Nephron (organoid): ENCODE results near the gene ZCRB1.
A peak's percentile ranks its signal among the peaks of the same experiment; 100 is the strongest.

Source experiments
- H3K27ac Mint-ChIP-seq, 3 experiments: 2 replicates each; pipeline ENCODE4 v1.8.0; 2020; ENCODE audit warnings: mixed read lengths in 3 of 3, mild to moderate bottlenecking in 2 of 3, moderate library complexity in 1 of 3
- H3K27me3 Mint-ChIP-seq: 2 replicates; pipeline ENCODE4 v1.8.0; 2021; ENCODE audit warnings: low read depth, mild to moderate bottlenecking, moderate library complexity, mixed read lengths
- H3K36me3 Mint-ChIP-seq: 2 replicates; pipeline ENCODE4 v1.8.0; 2020; ENCODE audit warnings: low read depth, mixed read lengths
- H3K4me1 Mint-ChIP-seq: 2 replicates; pipeline ENCODE4 v1.8.0; 2020; ENCODE audit warnings: mixed read lengths
- H3K4me3 Mint-ChIP-seq, 3 experiments: 2 replicates each; pipeline ENCODE4 v1.8.0; 2020; ENCODE audit warnings: mild to moderate bottlenecking in 3 of 3, mixed read lengths in 3 of 3, moderate library complexity in 2 of 3
- H3K9me3 Mint-ChIP-seq: 2 replicates; pipeline ENCODE4 v1.8.0; 2020; ENCODE audit warnings: mixed read lengths
- TF ChIP-seq, protein P1 (sequence below), 3 experiments: fragments of 200-600 bp; sonication (generic); IDR thresholded peaks; one replicate each; pipeline ENCODE4 v1.5.0; 2021; ENCODE audit warnings: antibody characterized with exemption in 3 of 3; ENCODE audit not compliant: unreplicated experiment in 3 of 3

The ZCRB1 gene

DNA sequence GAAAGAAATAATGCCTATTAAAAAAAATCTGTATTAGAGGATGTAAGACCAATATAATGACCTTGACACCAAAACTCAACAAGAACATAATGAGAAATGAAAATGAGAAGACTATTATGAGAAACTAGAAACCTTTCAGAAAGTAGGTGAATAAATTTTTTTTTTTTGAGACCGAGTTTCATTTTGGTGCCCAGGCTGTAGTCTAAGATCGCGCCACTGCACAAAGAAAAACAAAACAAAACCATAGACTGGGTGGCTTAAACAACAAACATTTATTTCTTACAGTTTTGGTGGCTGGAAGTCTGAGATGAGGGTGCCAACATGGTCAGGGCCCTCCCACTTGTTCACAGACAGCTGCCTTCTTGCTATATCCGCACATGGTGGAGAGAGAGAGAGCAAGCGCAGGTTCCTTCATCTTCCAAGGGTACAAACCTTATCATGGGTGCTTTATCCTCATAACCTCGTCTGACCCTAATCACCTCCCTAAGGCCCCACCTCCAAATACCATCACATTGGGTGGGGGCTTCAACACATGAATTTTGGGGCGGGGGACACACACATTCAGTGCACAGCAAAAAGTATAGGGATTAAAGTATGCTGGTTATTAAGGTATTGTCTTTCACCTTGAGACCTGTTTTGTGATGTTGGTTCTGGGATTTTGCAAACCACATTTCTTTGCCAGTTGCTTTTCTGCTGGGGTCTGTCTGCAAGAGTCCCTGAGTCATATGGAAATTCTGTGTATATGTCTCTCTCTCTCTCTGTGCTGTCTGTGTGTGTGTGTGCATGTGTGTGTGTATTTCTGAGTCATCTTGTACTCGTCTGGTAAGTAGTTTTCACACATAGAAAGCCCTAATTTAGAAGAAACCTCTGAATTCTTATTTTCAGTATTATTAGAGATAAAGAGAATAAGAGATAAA, 26.2 kb downstream of the ZCRB1 start:
- Mint-ChIP-seq H3K27me3 (peaks cover 7% of the 10 kb centered on the region), H3K27ac (no peak overlapping the region), H3K4me3 (no peak overlapping the region), H3K36me3 (no peaks in the 10 kb centered on the region), H3K9me3 (peaks cover 3% of the 10 kb centered on the region), H3K4me1 (no peaks in the 10 kb centered on the region)
- TF ChIP-seq, protein P1, sequence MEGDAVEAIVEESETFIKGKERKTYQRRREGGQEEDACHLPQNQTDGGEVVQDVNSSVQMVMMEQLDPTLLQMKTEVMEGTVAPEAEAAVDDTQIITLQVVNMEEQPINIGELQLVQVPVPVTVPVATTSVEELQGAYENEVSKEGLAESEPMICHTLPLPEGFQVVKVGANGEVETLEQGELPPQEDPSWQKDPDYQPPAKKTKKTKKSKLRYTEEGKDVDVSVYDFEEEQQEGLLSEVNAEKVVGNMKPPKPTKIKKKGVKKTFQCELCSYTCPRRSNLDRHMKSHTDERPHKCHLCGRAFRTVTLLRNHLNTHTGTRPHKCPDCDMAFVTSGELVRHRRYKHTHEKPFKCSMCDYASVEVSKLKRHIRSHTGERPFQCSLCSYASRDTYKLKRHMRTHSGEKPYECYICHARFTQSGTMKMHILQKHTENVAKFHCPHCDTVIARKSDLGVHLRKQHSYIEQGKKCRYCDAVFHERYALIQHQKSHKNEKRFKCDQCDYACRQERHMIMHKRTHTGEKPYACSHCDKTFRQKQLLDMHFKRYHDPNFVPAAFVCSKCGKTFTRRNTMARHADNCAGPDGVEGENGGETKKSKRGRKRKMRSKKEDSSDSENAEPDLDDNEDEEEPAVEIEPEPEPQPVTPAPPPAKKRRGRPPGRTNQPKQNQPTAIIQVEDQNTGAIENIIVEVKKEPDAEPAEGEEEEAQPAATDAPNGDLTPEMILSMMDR (IDR thresholded peaks at IDR 0.05; ENCODE audit: unreplicated experiment in 3 of 3), result no peak

DNA sequence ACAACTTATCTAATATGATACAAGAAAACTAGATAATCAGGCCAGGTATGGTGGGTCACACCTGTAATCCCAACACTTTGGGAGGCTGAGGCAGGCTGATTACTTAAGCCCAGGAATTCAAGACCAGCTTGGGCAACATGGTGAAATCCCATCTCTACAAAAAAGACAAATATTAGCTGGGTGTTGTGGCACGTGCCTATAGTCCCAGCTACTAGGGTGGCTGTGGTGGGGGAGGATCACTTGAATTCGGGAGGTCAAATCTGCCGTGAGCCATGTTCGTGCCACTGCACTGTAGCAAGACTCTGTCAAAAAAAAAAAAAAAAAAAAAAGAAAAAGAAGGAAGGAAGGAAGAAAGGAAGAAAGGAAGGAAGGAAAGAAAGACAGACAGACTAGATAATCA, 27.0 kb downstream of the ZCRB1 start:
- H3K36me3 Mint-ChIP-seq, result no peaks in the 10 kb centered on the region
- no peaks in the 10 kb centered on the region for H3K4me1 Mint-ChIP-seq
- peaks cover 3% of the 10 kb centered on the region for H3K9me3 Mint-ChIP-seq
- no peak overlapping the region for H3K4me3 Mint-ChIP-seq
- H3K27me3 Mint-ChIP-seq, result peaks cover 7% of the 10 kb centered on the region
- TF ChIP-seq, protein P1 (IDR thresholded peaks at IDR 0.05; ENCODE audit: unreplicated experiment in 3 of 3), result no peak
- no peak overlapping the region for H3K27ac Mint-ChIP-seq

DNA sequence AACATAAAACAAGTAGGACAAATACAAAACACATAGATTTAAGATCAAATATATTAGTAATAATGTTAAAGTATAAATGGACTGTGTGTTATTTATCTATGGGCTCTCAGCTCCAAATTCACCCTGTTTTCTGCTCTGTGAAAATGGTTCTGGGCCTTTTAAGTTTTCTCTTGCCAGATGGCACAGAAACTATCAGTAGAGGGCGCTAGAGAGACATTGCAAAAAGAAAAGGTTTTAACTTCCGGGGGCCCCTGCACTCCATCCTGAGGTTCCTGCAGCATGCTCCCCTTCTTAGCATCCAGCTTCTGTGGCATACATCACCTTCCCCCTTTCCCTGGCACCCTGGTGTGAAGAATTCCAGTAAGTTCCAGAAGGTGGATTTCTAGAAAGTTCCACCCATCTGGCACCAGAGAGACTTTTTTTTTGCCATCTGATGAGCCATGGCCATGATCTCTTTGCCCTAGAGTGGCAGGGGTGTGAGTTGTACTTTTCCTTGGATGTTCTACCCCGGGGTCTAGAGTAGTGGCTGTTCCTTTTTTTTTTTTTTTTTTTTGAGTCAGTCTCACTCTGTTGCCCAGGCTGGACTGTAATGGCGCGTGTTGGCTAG, 29.3 kb downstream of the ZCRB1 start:
- no peak overlapping the region for H3K27ac Mint-ChIP-seq
- H3K9me3 Mint-ChIP-seq, result no peaks in the 10 kb centered on the region
- H3K36me3 Mint-ChIP-seq, result no peaks in the 10 kb centered on the region
- H3K4me3 Mint-ChIP-seq, result no peak overlapping the region
- TF ChIP-seq, protein P1 (IDR thresholded peaks at IDR 0.05; ENCODE audit: unreplicated experiment in 3 of 3), result peak in 2 of 3 experiments; percentile 15 to 24
- H3K27me3 Mint-ChIP-seq, result no peaks in the 10 kb centered on the region
- no peaks in the 10 kb centered on the region for H3K4me1 Mint-ChIP-seq

- no peak overlapping the region for H3K4me3 Mint-ChIP-seq
- H3K36me3 Mint-ChIP-seq, result no peaks in the 10 kb centered on the region
Observed at GRCh38 chr12:42291680-42292079, 34.2 kb downstream of the ZCRB1 start.

DNA sequence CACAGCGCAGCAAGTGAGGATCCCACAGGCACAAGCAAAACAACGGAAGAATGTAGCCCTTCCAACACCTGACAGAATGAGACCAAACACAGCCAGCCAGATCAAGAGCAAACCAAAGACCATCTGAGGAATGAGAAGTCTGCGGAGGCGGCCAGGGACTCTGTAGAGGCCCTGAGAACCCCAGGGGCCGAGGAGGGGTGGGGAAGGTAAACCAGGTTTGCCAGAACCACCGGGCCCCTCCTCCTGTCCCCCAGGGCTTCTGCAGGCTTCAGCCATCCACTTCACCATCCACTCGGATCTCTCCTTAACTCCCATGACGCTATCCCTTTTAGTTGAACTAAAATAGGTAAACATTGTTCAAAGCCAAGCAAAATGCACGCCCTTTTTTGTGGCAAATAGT, 37.4 kb downstream of the ZCRB1 start:
- TF ChIP-seq, protein P1 (IDR thresholded peaks at IDR 0.05; ENCODE audit: unreplicated experiment in 3 of 3), result no peak
- Mint-ChIP-seq H3K4me1 (peaks cover 6% of the 10 kb centered on the region), H3K9me3 (peaks cover 4% of the 10 kb centered on the region), H3K4me3 (no peak overlapping the region), H3K27me3 (no peaks in the 10 kb centered on the region), H3K27ac (no peak overlapping the region), H3K36me3 (no peaks in the 10 kb centered on the region)

More at GRCh38 chr12:42291680-42292079, 34.2 kb downstream of the ZCRB1 start:
- Mint-ChIP-seq H3K4me1 (no peaks in the 10 kb centered on the region), H3K27ac (no peak overlapping the region), H3K9me3 (peaks cover 4% of the 10 kb centered on the region), H3K27me3 (no peaks in the 10 kb centered on the region)
- TF ChIP-seq, protein P1 (IDR thresholded peaks at IDR 0.05; ENCODE audit: unreplicated experiment in 3 of 3), result no peak
